GM12801 (cell line): ENCODE results near the gene KCNF1.

Experiments used
- TF ChIP-seq, protein P1 (sequence below): IDR thresholded peaks from one replicate; pipeline ENCODE4 v1.5.1; 2011; ENCODE audit warnings: control low read depth; ENCODE audit not compliant: insufficient read length; ENCODE audit errors: extremely low read depth

Gene KCNF1

DNA sequence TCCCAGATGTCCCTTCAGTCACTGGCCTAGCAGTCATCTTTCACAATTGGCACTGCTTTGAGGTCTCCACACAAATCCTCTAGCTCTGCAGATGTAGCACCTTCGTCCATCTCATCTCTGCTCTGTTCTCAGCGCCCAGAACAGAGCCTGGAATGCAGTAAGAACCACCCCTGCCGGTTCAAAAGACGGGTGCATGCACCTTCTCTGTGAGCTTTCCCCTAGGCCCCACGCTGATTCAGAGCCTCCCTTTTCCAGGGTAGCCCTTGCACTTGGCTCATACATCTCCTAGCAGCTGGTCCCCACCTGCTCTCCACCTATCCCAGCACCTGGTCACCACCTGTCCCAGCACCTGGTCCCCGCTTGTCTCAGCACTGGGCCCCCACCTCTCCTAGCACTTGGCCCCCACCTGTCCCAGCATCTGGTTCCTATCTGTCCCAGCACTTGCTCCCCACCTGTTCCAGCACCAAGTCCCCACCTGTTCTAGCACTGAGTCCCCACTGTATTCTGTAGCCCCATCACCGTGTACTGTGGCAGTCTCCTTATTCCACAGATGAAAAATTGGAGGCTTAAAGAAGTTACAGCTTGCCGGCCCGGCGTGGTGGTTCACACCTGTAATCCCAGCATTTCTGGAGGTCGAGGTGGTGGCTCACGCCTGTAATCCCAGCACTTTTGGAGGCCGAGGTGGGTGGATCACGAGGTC, 4.7 kb upstream of the KCNF1 start:
- TF ChIP-seq, protein P1, sequence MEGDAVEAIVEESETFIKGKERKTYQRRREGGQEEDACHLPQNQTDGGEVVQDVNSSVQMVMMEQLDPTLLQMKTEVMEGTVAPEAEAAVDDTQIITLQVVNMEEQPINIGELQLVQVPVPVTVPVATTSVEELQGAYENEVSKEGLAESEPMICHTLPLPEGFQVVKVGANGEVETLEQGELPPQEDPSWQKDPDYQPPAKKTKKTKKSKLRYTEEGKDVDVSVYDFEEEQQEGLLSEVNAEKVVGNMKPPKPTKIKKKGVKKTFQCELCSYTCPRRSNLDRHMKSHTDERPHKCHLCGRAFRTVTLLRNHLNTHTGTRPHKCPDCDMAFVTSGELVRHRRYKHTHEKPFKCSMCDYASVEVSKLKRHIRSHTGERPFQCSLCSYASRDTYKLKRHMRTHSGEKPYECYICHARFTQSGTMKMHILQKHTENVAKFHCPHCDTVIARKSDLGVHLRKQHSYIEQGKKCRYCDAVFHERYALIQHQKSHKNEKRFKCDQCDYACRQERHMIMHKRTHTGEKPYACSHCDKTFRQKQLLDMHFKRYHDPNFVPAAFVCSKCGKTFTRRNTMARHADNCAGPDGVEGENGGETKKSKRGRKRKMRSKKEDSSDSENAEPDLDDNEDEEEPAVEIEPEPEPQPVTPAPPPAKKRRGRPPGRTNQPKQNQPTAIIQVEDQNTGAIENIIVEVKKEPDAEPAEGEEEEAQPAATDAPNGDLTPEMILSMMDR: no peak

DNA sequence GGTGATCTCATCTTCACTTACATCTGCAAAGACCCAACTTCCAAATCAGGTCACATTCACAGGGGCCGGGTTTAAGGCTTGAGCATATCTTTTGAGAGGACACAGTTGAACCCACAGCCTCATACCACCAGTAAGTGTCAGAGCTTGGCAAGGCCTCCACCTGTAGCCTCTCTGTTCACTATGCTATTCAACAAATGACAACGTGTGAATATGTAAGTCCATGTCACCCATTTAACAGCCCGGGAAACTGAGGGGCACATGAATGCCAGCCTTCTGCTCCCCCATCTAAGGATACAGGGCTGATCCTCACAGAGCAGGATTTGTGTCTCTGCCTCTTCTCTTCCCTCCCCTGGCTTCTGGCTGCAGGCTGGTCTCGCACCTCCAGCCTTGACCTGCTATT, 3.5 kb upstream of the KCNF1 start:
- TF ChIP-seq, protein P1: no peak

DNA sequence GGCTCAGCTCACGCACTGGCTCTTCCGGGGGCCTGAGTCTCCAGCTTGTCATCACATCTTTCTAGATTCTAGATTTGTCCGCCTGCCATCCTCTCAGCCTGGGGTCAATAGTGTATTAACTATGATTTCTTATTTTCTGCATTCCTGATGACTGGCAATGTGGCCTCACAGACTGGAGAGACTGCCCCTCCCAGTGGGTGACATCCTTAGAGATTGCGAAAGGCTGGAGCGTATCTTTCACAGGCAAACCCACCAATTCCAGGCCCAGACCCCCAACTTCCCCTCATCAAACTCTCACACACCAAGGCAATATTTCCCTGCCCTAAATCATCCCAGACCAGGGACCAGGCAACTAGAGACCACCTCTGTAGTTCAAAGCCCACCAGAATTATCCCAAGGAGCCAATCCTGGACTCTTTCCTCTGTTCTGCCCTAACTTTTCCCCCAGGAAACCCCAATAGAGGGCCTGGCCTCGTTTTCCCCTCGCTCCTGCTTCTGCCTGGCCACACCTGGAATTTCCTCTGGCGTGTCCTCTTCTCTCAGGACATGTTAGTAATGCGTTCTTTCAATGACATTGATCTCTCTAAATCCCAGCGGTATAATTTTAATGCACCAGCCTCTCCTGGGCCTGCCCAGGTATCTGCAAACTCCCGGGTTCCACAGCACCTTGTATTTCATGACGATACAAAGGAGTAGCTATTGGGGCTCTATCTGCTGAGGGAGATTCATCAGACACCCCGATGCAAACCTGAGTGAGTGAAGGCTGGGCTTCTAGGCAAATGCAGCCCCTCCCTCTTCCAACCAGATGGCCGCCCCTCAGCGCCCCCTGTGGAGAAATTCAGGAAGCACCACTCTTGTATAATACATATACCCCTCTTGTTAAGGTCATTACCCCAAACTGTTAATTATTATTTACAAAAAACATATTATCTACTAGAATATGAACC, 2.4 kb upstream of the KCNF1 start:
- TF ChIP-seq, protein P1: no peak

DNA sequence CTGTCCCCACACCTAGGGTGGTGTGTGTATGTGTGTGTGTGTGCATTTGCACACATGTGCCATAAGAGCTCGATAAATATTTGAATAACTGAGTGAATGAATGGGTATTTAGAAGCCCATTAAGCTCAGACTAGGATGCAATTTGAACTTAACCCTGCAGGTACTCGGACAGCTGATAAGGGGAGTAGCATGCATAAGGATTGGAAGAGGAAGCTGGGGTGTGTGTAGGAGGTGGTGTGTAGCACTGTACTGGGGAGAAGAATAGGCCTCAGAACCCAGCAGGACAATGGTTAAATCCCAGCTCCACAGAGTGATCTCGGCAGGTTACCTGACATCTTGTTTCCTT, 1.8 kb upstream of the KCNF1 start:
- TF ChIP-seq, protein P1: no peak

DNA sequence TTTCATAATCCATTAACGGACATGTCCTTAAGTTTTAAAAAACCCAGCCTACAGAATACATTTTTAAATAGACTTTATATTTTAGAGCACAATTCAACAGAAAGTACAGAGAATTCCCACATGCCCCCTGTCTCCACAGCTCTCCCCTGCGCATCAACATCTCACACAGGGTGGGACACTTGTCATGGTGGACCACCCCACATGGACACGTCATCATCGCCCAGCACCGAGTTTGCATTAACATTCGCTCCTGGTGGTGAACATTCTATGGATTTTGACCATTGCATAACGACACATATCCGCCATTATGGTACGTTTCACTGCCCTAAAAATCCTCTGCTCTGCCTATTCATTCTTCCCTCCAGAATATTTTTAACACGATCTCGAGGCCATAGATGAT, 1.1 kb upstream of the KCNF1 start:
- TF ChIP-seq, protein P1: no peak

DNA sequence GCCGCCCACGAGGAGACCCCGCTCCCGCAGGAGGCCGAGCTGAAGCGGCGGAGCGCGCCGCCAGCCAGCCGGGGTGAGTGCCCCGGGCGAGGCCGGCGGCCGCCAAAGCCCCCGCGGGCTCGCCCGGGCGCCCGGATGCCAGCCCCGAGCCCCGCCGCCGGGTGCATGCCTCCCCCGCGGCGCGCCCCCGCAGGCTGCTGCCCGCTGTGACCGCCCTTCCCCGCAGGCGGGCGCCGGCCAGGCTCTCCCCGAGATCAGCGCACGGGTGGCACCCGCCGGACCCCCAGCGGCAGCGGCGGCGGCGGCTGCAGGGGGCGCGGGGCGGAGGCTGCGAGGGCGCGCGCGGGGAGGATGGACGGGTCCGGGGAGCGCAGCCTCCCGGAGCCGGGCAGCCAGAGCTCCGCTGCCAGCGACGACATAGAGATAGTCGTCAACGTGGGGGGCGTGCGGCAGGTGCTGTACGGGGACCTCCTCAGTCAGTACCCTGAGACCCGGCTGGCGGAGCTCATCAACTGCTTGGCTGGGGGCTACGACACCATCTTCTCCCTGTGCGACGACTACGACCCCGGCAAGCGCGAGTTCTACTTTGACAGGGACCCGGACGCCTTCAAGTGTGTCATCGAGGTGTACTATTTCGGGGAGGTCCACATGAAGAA, 470 bp downstream of the KCNF1 start:
- TF ChIP-seq, protein P1: no peak

DNA sequence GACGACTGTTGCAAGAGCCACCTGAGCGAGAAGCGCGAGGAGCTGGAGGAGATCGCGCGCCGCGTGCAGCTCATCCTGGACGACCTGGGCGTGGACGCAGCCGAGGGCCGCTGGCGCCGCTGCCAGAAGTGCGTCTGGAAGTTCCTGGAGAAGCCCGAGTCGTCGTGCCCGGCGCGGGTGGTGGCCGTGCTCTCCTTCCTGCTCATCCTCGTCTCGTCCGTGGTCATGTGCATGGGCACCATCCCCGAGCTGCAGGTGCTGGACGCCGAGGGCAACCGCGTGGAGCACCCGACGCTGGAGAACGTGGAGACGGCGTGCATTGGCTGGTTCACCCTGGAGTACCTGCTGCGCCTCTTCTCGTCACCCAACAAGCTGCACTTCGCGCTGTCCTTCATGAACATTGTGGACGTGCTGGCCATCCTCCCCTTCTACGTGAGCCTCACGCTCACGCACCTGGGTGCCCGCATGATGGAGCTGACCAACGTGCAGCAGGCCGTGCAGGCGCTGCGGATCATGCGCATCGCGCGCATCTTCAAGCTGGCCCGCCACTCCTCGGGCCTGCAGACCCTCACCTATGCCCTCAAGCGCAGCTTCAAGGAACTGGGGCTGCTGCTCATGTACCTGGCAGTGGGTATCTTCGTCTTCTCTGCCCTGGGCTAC, 1.2 kb downstream of the KCNF1 start:
- TF ChIP-seq, protein P1: no peak
